GM21576 (cell line): ENCODE results near the gene PLS3.
A peak's percentile ranks its signal among the peaks of the same experiment; 100 is the strongest.
"Not testable (repeated sequence)": the region's sequence is repeated elsewhere in the genome, so short reads cannot be mapped to it uniquely, and the experiment has no call there.

Source experiments
- ATAC-seq: cut with Tn5 transposase; IDR thresholded peaks from one replicate; pipeline ENCODE4 v1.9.1; 2021; ENCODE audit warnings: mild to moderate bottlenecking, moderate library complexity; ENCODE audit not compliant: unreplicated experiment

PLS3 gene

DNA sequence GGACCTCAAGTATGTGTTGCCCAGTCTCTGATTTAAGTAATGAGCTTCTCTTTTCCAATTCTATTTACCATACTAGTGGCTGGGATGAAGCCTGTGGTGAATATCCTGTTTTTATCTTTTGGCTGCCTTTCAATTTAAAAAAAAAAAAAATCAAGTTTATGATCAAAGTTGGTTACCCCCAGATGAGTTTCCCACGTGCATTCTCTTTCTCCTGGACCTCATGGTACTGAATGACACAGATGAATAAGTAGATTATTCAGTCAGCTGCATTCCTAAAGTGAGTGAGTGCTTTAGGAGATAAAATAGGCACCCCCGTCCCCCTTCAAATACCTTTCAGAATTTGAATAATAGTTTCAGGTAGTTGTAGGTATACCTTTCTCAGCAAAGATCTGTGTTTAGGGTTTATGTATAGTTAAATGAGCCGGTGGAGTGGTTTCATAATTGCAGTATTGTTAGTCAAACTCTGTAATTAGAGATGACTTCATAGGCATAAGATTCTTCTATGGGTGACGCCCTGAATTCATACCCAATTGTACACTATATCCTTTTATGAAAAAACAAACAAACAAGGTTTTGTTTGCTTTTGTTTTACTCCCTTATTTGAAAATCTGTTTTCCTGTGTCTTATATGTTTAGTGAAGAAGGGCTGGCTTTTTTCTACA, 41.9 kb downstream of the PLS3 start:
- no peak for ATAC-seq

DNA sequence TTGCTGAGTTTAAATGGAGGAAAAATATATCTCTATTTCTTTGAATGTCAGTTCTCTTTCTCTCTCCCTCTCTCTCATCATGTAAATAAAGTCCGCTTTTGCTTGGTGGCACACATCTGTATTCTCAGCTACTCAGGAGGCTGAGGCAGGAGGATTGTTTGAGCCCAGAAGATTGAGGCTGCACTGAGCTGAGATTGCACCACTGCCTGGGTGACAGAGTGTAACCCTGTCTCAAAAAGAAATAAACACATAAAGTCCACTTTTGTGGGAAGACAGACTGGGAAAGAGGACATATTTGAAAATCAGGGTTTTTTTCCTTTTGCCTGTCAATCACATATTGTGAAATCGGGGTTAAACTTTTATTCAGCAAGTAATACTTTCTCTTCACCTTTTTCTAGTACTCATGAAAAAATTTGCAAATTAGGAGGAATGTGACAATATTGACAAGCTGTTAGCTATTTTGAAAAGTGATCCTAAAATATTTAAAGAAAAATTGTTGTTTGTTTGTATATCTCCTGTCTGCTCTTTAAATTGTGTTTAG, 42.6 kb downstream of the PLS3 start:
- ATAC-seq, result no peak

DNA sequence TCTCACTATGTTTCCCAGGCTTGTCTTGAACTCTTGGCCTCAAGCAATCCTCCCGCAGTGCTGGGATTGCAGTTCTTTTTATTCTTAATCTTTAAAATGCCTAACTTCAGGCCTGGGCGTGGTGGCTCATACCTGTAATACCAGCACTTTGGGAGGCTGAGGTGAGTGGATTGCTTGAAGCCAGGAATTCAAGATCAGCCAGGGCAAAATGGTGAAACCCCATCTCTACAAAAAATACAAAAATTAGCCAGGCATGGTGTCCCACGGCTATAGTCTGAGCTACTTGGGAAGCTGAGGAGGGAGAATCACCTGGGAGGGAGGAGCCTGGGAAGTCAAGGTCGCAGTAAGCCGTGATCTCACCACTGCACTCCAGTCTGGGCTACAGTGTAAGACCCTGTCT, 45.9 kb downstream of the PLS3 start:
- ATAC-seq, result no peak

DNA sequence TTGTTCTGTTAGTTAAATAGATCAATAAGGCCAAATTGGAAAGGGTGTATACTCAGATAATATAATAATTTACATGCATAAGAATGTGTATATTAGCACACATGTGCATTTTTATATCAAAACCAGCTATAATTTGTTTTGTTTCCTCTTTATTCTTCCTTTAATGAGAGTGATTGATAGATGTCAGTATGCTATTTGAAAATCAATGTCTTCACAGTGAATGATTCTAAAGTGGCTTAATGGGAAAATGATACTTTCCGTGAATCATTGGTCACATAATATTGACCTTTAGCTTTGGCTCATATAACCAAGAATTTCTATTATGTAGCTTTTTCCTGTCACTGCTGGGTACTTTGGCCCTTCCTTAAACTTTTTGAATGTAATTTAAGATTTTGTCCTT, 48.6 kb downstream of the PLS3 start:
- no peak for ATAC-seq

DNA sequence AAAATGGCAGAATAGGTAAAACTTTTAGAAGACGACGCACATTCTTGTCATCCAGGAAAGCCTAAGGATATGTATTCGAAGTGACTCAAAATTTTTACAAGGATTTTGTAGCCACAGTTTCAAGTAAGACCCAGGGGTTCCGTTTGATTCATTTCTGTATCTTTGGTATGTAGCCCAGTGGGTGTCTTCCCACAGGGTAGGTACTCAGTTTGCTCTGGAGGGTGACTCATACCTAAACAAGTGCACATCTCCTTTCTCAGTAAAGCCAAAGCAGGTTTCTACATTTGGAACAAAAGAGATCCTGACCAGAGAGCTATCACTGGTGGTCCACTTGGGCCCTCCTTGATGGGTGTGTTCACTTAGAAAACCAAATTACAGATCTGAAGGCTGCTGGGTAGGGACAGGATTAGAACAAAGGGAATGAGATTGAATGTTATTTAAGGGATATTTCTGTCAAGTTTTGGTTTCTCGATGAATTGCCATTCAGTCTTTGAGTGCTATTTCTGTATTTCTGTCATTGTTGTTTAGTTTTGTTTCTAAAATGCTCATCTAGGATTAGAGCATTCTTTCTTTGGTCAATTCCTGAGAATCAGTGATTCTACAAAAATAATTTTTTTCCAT, 56.1 kb downstream of the PLS3 start:
- ATAC-seq, result peak; percentile 97

DNA sequence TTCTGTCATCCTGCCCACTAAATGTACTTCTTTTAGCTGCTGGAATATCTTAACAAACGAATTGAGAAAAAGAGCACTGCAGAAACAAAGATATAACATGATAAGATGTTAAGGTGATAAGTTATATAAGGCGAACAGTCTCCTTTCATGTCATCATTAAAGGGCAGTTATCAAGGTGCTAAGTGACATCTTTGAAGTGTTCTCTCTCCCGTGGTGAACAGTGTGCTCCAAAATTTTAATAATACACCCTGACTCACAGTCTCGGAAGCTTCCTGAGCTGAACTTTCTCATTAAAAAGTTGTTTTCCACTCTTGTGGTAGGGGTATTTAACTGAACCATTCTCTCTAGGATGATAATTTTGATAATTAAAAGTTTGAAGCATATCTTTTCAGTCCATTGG, 61.6 kb downstream of the PLS3 start:
- no peak for ATAC-seq

DNA sequence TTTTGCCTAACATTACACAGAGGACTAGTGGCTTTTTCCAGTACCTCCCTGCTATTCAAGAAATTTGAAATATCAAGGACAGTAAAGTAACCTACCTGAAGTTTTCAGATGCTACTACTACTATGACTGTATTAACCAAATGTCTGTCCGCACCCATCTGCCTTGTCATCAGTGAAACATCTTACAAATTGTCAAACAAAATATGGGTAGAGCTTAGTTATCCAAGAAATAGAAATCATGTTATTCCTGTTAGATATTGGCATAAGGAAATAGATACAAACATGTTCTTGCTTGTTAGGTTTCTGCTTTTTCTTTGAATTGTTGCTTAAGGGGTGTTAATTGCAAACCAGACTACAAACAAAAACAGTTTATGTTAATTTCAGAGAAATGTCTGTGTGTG, 63.9 kb downstream of the PLS3 start:
- no peak for ATAC-seq

DNA sequence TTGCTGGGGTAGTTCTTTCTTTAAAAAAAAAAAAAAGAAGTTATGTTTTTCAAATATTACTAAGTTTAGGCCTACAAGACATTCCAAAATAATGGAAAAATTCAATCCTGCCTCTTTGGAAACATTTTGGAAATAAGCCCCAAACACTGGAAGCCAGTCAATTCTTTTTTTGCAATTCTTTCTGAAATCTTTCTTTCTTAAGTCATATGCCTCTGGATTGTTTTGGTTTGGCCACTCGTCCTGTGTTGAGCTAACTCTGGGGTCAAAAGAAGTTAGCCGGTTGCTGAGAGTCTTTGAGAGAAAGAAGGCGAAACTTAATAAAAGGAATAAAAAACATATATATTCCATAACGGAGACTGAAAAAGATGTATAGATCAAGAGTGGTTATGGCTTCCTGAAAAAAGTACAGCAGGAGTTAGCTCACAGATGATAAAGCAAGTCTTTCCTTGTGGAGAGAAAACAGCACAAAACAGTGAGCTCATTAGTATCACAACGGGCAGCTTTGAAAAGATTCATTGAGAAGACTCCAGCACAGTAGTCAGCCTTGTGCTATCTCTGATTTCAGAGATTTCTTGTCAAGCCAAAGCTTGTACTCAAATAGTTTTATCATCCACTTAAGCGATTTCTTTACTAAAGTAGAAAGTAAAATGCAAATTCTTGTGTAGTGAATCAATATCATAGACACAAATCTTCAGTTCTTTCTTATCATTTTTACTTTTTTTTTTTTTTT, 64.8 kb downstream of the PLS3 start:
- no peak for ATAC-seq

DNA sequence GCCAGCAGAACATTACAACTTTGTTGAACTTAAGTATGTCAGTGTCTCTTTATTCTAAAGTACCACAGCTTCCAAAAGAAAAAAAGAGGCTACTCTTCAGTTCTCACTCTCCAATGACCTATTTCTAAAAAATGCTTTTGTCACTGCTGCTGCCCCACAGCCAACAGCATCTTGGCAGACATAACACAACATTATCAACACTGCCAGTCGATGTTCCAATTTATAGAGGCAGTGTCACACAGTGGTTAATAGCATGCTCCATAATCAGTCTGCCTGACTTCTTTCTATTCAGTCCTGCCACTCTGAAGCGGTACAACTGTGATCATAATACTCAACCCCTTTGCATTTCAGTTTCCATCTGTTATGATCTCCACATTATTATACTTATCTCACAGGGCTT, 69.2 kb downstream of the PLS3 start:
- ATAC-seq, result no peak

DNA sequence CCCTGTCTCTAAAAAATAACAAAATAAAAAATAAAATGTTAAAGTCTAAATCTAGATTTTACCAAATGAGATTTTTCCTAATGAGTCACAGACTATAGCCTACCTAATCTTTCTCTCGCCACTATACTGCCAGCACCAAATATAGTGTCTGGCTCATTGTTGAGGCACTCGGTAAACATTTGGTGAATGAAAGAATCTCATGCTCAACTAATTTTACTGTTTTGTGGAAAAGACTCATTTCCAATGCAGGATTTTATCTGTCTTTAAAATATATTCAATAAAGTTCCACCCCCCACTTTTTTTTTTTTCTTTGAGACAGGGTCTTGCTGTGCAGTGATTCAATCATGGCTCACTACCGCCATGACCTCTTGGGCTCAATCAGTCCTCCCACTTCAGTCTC, 71.5 kb downstream of the PLS3 start:
- no peak for ATAC-seq

DNA sequence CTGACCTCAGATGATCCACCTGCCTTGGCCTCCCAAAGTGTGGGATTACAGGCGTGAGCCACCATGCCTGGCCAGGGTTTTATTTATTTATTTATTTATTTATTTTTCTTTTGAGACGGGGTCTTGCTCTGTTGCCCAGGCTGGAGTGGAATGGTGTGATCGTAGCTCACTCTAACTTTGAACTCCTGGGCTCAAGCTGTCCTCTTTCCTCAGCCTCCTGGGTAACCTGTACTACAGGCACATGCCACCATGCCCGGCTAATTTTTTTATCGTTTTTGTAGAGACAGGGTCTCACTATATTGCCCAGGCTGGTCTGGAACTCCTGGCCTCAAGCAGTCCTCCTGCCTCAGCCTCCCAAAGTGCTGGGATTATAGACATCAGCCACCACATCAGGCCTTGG, 72.4 kb downstream of the PLS3 start:
- not testable (repeated sequence) for ATAC-seq

DNA sequence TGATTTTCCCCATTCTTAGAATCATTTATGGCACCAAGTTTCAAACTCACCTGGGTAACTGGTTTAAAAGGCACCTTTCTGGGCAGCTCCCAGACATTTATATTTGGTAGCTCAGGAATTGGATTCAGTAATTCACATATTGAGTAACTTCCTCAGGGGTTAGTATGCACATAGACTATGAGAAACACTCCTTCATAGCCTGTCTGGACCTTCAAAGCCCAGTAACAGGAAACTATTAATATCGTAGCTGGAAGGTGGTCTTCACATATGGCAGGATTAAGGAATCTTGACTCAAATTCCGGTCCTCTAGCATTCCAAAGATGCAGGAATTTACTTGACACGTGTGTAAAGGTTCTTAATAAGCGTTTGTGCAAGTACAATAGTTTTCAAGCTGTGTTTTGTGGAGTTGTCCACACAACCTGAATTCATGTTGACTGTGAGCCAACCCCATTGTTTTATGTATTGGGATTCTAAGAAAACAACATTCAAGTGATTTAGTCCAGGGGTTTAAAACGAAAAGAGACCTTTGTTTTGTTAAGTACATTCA, 78.4 kb downstream of the PLS3 start:
- no peak for ATAC-seq

DNA sequence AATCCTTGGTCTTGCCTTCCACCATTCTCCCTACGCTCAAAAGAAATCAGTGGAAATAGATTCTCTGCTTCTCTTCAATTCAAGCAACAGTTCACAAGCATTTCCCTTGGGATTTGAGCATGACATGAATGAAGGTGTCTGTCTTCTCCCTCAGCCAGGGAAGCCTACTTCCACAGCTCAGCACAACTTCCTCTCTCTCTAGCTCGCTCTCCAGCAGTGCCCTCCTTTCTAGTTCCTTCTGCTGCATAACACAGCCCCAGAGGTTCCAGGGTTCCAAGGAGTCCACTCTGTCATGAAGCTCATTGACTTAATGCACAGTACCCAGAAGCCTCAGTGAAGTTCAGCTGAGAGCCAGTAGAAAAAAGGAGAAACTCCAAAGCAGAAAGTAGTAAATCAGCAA, 81.3 kb downstream of the PLS3 start:
- ATAC-seq, result no peak

DNA sequence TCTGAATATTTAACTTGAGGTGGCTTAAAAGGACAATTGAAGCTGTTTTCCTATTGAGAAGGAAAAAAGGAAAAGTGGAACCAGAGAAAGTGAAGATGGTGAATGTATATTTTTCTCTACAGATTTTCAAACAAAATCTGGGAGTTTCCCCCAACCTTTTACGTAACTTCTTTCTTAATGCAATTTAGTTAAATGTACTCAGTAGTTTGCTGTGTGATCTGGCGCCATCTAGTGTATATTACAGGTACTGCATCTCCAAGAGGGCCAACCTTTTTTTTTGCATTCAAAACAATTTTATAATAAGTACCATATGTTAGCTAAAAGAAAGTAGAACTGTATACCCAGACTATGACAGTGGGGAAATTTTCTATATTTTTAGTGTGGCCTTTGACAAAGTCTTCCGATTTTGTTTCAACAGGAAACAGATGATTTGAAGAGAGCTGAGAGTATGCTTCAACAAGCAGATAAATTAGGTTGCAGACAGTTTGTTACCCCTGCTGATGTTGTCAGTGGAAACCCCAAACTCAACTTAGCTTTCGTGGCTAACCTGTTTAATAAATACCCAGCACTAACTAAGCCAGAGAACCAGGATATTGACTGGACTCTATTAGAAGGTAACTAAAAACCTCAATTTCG, 82.0 kb downstream of the PLS3 start:
- ATAC-seq, result no peak

DNA sequence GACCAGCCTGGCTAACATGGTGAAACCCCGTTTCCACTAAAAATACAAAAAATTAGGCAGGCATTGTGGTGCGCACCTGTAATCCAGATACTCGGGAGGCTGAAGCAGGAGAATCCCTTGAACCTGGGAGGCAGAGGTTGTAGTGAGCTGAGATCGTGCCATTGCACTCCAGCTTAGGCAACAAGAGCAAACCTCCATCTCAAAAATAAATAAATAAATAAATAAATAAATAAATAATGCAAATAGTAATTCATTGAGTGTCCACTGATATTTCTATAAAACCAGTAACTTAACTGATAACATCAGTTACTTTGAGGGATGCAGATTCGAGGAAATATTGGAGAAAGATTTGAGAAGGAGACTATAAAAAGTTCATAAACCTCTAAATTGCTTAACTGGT, 83.4 kb downstream of the PLS3 start:
- not testable (repeated sequence) for ATAC-seq

DNA sequence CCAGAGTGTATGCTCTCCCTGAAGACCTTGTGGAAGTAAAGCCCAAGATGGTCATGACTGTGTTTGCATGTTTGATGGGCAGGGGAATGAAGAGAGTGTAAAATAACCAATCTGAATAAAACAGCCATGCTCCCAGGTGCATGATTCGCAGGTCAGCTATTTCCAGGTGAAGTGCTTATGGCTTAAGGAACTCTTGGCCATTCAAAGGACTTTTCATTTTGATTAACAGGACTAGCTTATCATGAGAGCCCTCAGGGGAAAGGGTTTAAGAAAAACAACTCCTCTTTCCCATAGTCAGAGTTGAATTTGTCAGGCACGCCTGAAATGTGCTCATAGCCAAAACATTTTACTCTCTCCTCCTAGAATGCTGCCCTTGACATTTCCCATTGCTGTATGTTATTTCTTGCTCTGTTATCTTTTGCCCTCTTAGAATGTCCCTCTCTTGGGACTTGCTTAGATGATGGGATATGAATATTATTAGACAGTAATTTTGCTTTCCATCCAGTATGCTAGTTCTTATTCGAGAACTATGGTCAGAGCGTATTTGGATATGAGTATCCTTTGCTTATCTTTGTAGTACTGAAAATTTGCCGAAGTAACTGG, 88.6 kb downstream of the PLS3 start:
- no peak for ATAC-seq

DNA sequence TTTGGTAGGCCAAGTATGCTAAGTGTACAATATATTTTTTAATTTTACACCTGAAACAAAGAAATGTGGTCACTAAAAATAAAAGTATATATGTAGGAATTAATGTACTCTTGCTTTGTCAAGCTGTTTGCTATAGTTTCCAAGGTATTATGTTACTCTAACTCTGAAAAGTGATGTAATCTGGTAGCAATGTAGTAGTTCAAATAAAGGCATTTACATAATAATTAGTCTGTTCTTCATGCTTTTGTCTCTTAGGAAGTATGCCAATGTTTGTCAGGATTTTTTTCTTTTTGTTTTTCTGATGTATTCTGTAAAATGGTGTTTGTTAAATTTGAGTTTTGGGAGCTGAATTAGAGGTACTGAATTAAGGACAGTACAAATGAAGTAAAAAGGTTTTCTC, 89.5 kb downstream of the PLS3 start:
- ATAC-seq, result no peak

DNA sequence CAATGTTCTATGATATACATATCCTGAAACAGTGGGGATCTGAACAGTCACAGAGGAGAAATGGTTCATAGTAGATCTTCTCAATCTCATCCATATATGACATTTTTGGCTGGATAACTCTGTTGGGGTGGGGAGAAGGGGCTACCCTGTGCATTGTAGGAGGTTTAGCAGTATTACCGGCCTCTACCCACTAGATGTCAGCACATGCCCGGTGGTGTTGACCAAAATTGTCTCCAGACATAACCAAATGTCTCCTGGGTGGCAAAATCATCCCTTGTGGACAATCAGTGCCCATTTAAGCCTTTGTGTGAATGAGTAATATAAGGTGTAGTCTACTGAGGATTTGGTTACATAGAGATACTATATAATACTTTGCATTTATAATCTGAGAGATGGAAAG, 89.9 kb downstream of the PLS3 start:
- peak; percentile 82 for ATAC-seq

DNA sequence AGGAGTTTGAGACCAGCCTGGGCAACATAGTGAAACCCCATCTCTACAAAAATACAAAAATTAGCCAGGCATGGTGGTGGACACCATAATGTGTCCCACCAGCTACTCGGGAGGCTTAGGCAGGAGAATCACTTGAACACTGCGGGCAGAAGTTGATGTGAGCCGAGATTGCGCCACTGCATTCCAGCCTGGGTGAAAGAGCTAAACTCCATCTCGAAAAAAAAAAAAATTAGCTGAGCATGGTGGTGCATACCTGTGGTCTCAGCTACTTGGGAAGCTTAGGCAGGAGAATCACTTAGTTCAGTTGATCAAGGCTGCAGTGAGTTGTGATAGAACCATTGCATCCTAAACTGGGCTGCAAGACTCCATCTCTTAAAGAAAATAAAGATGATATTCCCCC, 91.2 kb downstream of the PLS3 start:
- no peak for ATAC-seq

DNA sequence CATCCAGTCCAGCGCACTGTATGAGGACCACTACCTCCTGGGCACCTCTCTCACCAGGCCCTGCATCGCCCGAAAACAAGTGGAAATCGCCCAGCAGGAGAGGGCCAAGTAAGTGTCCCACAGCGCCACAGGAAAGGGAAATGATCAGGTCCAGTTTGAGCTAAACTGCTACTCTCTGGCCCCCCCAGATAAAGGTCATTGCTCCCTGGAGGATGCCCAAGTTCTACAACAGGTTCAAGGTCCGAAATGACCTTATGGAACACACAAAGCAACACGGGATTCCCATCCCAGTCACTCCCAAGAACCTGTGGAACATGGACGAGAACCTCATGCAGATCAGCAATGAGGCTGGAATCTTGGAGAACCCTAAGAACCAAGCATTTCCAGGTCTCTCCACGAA, 104.1 kb downstream of the PLS3 start:
- no peak for ATAC-seq

DNA sequence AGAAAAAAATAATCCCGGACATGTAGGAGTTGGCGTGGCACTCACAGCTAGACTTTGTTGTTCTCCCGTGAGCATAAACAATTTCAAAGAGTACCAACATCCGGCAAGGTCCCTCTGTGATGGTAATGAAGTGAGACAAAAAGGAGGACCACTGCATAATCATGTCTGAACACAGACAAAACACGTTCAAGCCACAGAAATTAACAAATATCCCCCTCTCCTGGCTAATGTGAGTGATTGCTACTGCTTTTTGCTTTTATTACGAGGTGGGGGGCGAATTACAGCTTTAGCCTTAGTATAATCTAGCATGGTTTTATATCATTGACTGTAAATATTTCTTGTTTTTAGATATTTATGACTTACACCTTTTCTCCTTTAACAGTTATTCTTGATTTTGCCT, 118.5 kb downstream of the PLS3 start:
- no peak for ATAC-seq
